Breast epithelium (tissue), 4 donors: ENCODE measurements around the gene TPSD1. TPM values are rescaled to one million over a fixed set of nuclear protein-coding genes. Genes with fewer than 3 reads are reported as not detected.
"Not testable (repeated sequence)": the region's sequence is repeated elsewhere in the genome, so short reads cannot be mapped to it uniquely, and the experiment has no call there.

Experiments
- DNase-seq, 2 donors: peaks; one replicate each; pipeline ENCODE4 v3.0.0-alpha.2; 2019; ENCODE audit warnings: low spot score in 2 of 2
- H3K27ac ChIP-seq, 2 donors: fragments of 200-600 bp; sonication (generic) in 1 of 2; one replicate each; pipeline ENCODE4 v1.5.1; 2016 to 2019; ENCODE audit warnings: mild to moderate bottlenecking in 1 of 2
- H3K27me3 ChIP-seq, 2 donors: fragments of 200-600 bp; sonication (generic) in 1 of 2; one replicate each; pipeline versions ENCODE4 v1.5.1 to v1.6.0; 2017 to 2019; ENCODE audit warnings: control low read depth in 1 of 2, mild to moderate bottlenecking in 1 of 2
- H3K36me3 ChIP-seq: fragments of 200-600 bp; one replicate; pipeline ENCODE4 v1.5.1; 2019
- H3K4me1 ChIP-seq, 2 donors: fragments of 200-600 bp; sonication (generic); one replicate each; pipeline ENCODE4 v1.5.1; 2016 to 2019; ENCODE audit warnings: control low read depth in 1 of 2
- H3K4me3 ChIP-seq, 3 donors: fragments of 200-600 bp; sonication (generic); 1 replicate in 2 of 3; 2 replicates in 1 of 3; pipeline ENCODE4 v1.5.1; 2016 to 2019; ENCODE audit warnings: mild to moderate bottlenecking in 3 of 3, moderate library complexity in 2 of 3
- H3K9me3 ChIP-seq, 2 donors: fragments of 200-600 bp; sonication (generic) in 1 of 2; one replicate each; pipeline ENCODE4 v1.5.1; 2016 to 2019; ENCODE audit warnings: control low read depth in 1 of 2
- POLR2A ChIP-seq: fragments of 450-650 bp; IDR thresholded peaks from one replicate; pipeline ENCODE4 v1.6.1; 2016; ENCODE audit warnings: antibody characterized with exemption, mild to moderate bottlenecking, moderate library complexity
- POLR2AphosphoS5 ChIP-seq, 3 donors: sonication (generic); formaldehyde crosslinking; IDR thresholded peaks; one replicate each; pipeline ENCODE4 v1.6.1; 2017; ENCODE audit warnings: antibody characterized with exemption in 3 of 3
- intact Hi-C: fragments of 100-400 bp; cut with DNase I; formaldehyde crosslinking; loops from one replicate; pipeline ENCODE4 v1.15.1; 2023; ENCODE audit warnings: low total_unique reads
- total RNA-seq, 3 donors: library from RNA; depleted of rRNA; stranded (reverse); fragments of >200 nt; gene quantifications; one replicate each; pipeline ENCODE4 v1.1.0, GENCODE V29; 2016
- TF ChIP-seq, protein P1 (sequence below), 3 donors: fragments of 450-650 bp; IDR thresholded peaks; one replicate each; pipeline ENCODE4 v1.5.1; 2016 to 2017; ENCODE audit warnings: antibody characterized with exemption in 3 of 3, mild to moderate bottlenecking in 3 of 3, moderate library complexity in 3 of 3

TPSD1 gene
- total RNA-seq, 3 donors from 2014 or later, result 1.6 to 5.9 (median 2.0) TPM

DNA sequence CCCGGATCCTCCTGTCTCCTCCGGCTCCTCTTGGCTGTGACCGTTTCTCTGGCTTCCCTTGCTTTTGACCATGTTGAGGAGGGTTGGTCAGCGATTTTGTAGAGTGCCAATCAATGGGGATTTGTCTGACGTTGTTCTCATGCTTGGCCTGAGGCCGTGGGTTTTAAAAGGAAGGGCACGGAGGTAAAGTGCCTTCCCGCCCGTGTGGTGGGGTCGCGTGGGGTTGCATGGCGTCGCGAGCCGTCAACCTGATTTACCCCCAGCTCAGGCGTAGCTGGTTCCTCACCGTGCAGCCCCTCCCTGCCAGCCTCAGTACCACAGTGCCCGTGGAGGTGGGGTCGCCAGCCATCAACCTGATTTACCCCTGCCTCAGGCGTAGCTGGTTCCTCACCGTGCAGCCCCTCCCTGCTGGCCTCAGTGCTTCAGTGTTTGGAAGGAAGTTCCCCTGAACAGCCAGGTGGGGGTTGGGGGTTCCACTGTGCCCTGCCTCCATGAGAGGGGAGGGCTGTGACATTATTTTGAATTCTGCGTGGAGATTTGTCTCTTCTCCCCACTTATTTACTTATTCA is 10.3 kb upstream of the TPSD1 start:
- H3K4me3 ChIP-seq, result no peak overlapping the region
- H3K27me3 ChIP-seq, result peaks cover 0 to 11% of the 10 kb centered on the region in 2 donors
- TF ChIP-seq POLR2AphosphoS5 (IDR thresholded peaks at IDR 0.05) (no peak), POLR2A (no peak)
- TF ChIP-seq, protein P1, sequence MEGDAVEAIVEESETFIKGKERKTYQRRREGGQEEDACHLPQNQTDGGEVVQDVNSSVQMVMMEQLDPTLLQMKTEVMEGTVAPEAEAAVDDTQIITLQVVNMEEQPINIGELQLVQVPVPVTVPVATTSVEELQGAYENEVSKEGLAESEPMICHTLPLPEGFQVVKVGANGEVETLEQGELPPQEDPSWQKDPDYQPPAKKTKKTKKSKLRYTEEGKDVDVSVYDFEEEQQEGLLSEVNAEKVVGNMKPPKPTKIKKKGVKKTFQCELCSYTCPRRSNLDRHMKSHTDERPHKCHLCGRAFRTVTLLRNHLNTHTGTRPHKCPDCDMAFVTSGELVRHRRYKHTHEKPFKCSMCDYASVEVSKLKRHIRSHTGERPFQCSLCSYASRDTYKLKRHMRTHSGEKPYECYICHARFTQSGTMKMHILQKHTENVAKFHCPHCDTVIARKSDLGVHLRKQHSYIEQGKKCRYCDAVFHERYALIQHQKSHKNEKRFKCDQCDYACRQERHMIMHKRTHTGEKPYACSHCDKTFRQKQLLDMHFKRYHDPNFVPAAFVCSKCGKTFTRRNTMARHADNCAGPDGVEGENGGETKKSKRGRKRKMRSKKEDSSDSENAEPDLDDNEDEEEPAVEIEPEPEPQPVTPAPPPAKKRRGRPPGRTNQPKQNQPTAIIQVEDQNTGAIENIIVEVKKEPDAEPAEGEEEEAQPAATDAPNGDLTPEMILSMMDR (IDR thresholded peaks at IDR 0.05), result no peak
- no peak overlapping the region for H3K27ac ChIP-seq
- DNase-seq, result no peak
- intact Hi-C loops, result no loop called here
- no peaks in the 10 kb centered on the region for H3K4me1 ChIP-seq
- H3K9me3 ChIP-seq, result no peaks in the 10 kb centered on the region
- no peaks in the 10 kb centered on the region for H3K36me3 ChIP-seq

DNA sequence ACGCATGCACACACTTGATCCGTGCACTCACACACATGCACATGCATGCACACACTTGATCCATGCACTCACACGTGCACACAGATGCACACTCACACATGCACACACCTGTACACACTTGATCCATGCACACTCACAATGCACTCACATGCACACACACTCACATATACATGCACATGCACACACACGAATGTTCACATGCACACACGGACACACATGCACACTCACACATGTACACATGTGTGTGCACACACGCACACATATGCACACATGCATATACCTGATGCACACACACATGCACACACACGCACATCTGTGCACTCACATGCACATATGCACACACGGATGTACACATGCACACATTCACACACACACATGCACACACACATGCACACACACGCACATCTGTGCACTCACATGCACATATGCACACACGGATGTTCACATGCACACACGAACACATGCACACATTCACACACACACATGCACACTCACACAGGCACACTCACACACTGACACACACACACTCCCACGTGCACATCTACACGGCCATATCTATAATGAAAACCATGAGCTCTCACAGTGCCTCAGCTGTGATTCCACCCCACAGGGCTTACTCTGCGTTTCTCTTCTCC is 7.8 kb upstream of the TPSD1 start:
- H3K27ac ChIP-seq, H3K36me3 ChIP-seq, H3K9me3 ChIP-seq, DNase-seq, H3K4me3 ChIP-seq, intact Hi-C loops, H3K4me1 ChIP-seq: not testable (repeated sequence)
- H3K27me3 ChIP-seq, result peaks cover 0 to 11% of the 10 kb centered on the region in 2 donors

DNA sequence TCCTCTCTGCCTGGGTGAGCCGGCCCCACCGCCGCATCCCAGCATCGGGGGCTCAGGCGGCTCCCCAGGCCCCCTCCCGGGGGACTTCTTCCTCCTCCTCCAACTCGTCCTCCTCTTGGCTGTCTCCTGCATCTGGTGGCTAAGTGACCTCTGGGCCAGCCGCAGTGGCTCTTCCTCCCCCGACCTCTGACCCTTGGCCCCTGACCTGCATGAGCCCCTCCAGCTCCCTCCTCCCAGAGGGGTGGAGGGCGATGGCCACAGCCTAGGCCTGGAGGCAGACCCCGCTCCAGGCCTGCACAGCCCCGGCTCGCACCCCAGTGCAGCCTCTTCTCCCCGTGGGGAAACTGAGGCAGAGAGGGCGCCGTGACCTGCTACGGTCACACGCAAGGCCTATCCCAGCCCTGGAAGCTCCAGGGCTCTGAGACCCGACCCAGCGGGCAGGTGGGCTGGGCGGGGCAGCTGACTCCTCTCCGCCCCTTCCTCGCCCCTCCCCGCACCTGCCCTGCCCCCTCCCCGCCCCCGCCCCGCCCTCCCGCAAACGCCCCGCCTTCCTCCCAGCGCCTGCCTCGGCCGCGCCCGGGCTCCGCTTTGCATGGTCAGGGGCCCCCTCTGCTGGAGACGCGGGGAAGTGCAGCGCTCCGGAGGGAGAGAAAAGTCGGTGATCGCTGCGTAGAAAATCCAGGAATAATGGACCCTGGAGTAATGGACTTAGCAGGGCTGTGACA is 6.7 kb upstream of the TPSD1 start:
- H3K9me3 ChIP-seq, intact Hi-C loops, H3K27ac ChIP-seq, H3K36me3 ChIP-seq, H3K4me1 ChIP-seq, DNase-seq, H3K4me3 ChIP-seq: not testable (repeated sequence)
- peaks cover 0 to 11% of the 10 kb centered on the region in 2 donors for H3K27me3 ChIP-seq

DNA sequence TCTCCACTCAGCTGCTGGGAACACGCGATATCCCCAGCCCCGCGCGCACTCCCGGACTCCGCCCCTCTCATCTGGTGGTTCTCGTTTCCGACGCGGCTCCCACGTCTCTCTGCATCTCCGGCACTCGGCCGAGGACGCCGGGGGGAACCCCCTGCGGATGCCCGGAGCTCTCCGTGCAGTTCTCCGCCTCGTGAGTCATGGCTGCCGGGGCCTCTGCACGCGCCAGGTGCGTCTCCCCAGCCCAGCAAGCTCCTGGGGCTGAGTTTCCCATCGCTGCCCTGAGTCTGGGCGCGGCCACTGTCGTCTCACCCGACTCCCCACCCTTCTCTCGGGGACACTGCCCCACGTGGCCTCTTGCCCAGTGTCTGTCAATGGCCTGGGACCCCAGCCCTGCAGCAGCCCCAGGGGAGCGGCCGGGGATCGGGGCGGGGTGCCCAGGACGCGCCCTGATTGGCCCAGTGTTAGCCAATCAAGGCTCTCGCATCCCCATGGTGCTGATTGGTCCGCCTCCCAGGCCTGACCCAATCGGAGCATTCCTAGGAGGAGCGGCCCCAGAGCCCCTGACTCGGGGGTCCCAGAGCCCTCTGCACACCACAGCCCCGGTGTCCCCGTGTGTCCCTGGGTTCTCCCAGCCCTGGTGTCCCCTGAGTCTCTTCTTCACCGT is 2.0 kb upstream of the TPSD1 start:
- peaks cover 0 to 28% of the 10 kb centered on the region in 2 donors for H3K27me3 ChIP-seq
- H3K36me3 ChIP-seq, H3K4me3 ChIP-seq, H3K9me3 ChIP-seq, intact Hi-C loops, H3K4me1 ChIP-seq, DNase-seq, H3K27ac ChIP-seq: not testable (repeated sequence)

DNA sequence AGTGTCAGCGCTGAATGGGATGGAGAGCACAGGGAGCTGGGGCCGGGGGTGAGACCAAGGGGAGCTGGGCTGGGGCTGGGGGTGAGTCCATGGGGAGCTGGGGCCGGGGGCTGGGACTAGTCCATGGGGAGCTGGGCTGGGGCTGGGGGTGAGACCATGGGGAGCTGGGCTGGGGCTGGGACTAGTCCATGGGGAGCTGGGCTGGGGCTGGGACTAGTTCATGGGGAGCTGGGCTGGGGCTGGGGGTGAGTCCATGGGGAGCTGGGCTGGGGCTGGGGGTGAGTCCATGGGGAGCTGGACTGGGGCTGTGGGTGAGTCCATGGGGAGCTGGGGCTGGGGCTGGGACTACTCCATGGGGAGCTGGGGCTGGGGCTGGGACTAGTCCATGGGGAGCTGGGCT is 1.0 kb upstream of the TPSD1 start:
- peaks cover 0 to 38% of the 10 kb centered on the region in 2 donors for H3K27me3 ChIP-seq
- DNase-seq, intact Hi-C loops, H3K9me3 ChIP-seq, H3K4me3 ChIP-seq, H3K36me3 ChIP-seq, H3K27ac ChIP-seq, H3K4me1 ChIP-seq: not testable (repeated sequence)

DNA sequence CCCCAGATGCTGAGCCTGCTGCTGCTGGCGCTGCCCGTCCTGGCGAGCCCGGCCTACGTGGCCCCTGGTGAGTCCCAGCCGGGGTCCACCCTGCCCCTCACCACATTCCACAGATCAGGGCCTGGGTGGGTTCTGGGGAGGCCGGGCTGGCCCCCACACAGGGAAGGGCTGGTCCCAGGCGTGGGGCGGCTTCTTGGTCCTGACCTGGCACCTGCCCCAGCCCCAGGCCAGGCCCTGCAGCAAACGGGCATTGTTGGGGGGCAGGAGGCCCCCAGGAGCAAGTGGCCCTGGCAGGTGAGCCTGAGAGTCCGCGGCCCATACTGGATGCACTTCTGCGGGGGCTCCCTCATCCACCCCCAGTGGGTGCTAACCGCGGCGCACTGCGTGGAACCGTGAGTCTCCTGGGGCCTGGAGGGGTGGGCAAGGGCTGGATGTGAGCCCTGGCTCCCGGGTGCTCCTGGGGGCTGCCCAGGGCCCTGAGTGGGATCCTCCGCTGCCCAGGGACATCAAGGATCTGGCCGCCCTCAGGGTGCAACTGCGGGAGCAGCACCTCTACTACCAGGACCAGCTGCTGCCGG is 516 bp downstream of the TPSD1 start:
- intact Hi-C loops, H3K36me3 ChIP-seq, H3K27ac ChIP-seq, H3K4me3 ChIP-seq, DNase-seq, H3K9me3 ChIP-seq, H3K4me1 ChIP-seq: not testable (repeated sequence)
- H3K27me3 ChIP-seq, result peaks cover 0 to 54% of the 10 kb centered on the region in 2 donors

DNA sequence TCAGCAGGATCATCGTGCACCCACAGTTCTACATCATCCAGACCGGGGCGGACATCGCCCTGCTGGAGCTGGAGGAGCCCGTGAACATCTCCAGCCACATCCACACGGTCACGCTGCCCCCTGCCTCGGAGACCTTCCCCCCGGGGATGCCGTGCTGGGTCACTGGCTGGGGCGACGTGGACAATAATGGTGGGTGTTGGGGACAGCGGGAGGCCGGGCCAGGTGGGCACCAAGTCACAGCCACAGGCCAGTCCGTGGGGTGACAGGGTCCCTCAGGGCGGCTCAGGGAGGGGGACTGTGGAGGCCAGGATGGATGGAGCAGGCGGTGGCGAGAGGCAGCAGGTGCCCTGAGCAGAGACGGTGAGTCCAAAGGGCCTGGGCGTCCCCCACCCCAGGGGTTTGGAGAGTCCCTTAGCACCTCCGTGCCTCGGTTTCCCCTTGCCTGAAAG is 1.0 kb downstream of the TPSD1 start:
- Histone ChIP-seq H3K36me3 (no peaks in the 10 kb centered on the region), H3K4me1 (peaks cover 0 to 8% of the 10 kb centered on the region in 2 donors), H3K4me3 (no peak overlapping the region), H3K9me3 (no peaks in the 10 kb centered on the region), H3K27ac (no peak overlapping the region), H3K27me3 (peaks cover 0 to 59% of the 10 kb centered on the region in 2 donors)
- intact Hi-C loops, result no loop called here
- TF ChIP-seq POLR2A (no peak), POLR2AphosphoS5 (IDR thresholded peaks at IDR 0.05) (no peak)
- TF ChIP-seq, protein P1 (IDR thresholded peaks at IDR 0.05), result no peak
- DNase-seq, result no peak
